Sigmoid colon (tissue), 7 donors: Measurements from ENCODE around the gene MIER3. TPM values are rescaled to one million over a fixed set of nuclear protein-coding genes. Genes with fewer than 3 reads are reported as not detected.

Experiments
- DNase-seq: peaks from one replicate; pipeline ENCODE4 v3.0.0-alpha.2; 2019
- H3K27ac ChIP-seq, 4 donors: fragments of 200-600 bp; sonication (generic); one replicate each; pipeline ENCODE4 v1.5.1; 2016 to 2019; ENCODE audit warnings: mild to moderate bottlenecking in 1 of 4
- H3K27me3 ChIP-seq, 3 donors: fragments of 200-600 bp; sonication (generic); one replicate each; pipeline ENCODE4 v1.5.1; 2019; ENCODE audit warnings: mild to moderate bottlenecking in 1 of 3
- H3K36me3 ChIP-seq, 4 donors: fragments of 200-600 bp; sonication (generic); one replicate each; pipeline ENCODE4 v1.5.1; 2016 to 2019
- H3K4me1 ChIP-seq, 4 donors: fragments of 200-600 bp; sonication (generic); one replicate each; pipeline ENCODE4 v1.5.1; 2017 to 2019
- H3K4me3 ChIP-seq, 4 donors: fragments of 200-600 bp; sonication (generic); one replicate each; pipeline ENCODE4 v1.5.1; 2017 to 2019; ENCODE audit warnings: mild to moderate bottlenecking in 2 of 4, moderate library complexity in 1 of 4
- H3K9me3 ChIP-seq, 4 donors: fragments of 200-600 bp in 3 of 4; sonication (generic) in 3 of 4; one replicate each; pipeline versions ENCODE4 v1.5.1 to v1.6.1; 2013 to 2019
- EP300 ChIP-seq, 4 donors: sonication (generic); formaldehyde crosslinking; IDR thresholded peaks; one replicate each; pipeline ENCODE4 v1.6.1; 2017; ENCODE audit warnings: antibody characterized with exemption in 4 of 4
- POLR2A ChIP-seq, 2 donors: fragments of 450-650 bp; IDR thresholded peaks; one replicate each; pipeline ENCODE4 v1.6.1; 2016; ENCODE audit warnings: antibody characterized with exemption in 2 of 2, mild to moderate bottlenecking in 2 of 2, moderate library complexity in 2 of 2
- POLR2AphosphoS5 ChIP-seq, 4 donors: sonication (generic); formaldehyde crosslinking; IDR thresholded peaks; one replicate each; pipeline ENCODE4 v1.6.1; 2017; ENCODE audit warnings: antibody characterized with exemption in 4 of 4
- WGBS, 2 donors: extraction: QIAGEN DNeasy Blood & Tissue Kit; methylation state at CpG; one replicate each; pipeline ENCODE4 v1.1.7; 2013; 5-methylcytosine and 5-hydroxymethylcytosine counted together
- intact Hi-C: fragments of 100-400 bp; cut with DNase I; formaldehyde crosslinking; loops from one replicate; pipeline ENCODE4 v1.15.1; 2023
- polyA plus RNA-seq, 3 donors: library from polyadenylated mRNA; stranded (reverse); fragments of 200-250 nt; gene quantifications; one replicate each; pipeline ENCODE4 v1.2.3, GENCODE V29; 2013
- total RNA-seq, 4 donors: library from RNA; depleted of rRNA; stranded (reverse); fragments of >200 nt; gene quantifications; one replicate each; pipeline ENCODE4 v1.1.0, GENCODE V29; 2016
- TF ChIP-seq, protein P1 (sequence below), 4 experiments: fragments of 450-650 bp in 3 of 4; fragments of 200-600 bp in 1 of 4; IDR thresholded peaks; one replicate each; pipeline ENCODE4 v1.5.1; 2016 to 2019; ENCODE audit warnings: antibody characterized with exemption in 4 of 4, mild to moderate bottlenecking in 3 of 4, moderate library complexity in 2 of 4
- donor health status: healthy with polysubstance abuse.
- donor health status: Bipolar disorder and iron deficiency.
- donor health status: healthy.

The MIER3 gene
- total and polyA plus RNA-seq, 7 donors, result 12.5 to 68.9 (median 27.3) TPM

GRCh38 chr5:56898213-56898612 lies 53.7 kb downstream of the MIER3 start:
- H3K4me3 ChIP-seq, result no peak overlapping the region
- 91 to 92% methylated on average over 4 of the region's 4 CpGs for WGBS, 2 donors
- H3K36me3 ChIP-seq, result peaks cover 0 to 14% (median 1%) of the 10 kb centered on the region in 4 donors
- H3K4me1 ChIP-seq, result no peaks in the 10 kb centered on the region
- no peaks in the 10 kb centered on the region for H3K27me3 ChIP-seq
- TF ChIP-seq POLR2AphosphoS5 (IDR thresholded peaks at IDR 0.05) (no peak), POLR2A (IDR thresholded peaks at IDR 0.05) (no peak), EP300 (IDR thresholded peaks at IDR 0.05) (no peak)
- TF ChIP-seq, protein P1, sequence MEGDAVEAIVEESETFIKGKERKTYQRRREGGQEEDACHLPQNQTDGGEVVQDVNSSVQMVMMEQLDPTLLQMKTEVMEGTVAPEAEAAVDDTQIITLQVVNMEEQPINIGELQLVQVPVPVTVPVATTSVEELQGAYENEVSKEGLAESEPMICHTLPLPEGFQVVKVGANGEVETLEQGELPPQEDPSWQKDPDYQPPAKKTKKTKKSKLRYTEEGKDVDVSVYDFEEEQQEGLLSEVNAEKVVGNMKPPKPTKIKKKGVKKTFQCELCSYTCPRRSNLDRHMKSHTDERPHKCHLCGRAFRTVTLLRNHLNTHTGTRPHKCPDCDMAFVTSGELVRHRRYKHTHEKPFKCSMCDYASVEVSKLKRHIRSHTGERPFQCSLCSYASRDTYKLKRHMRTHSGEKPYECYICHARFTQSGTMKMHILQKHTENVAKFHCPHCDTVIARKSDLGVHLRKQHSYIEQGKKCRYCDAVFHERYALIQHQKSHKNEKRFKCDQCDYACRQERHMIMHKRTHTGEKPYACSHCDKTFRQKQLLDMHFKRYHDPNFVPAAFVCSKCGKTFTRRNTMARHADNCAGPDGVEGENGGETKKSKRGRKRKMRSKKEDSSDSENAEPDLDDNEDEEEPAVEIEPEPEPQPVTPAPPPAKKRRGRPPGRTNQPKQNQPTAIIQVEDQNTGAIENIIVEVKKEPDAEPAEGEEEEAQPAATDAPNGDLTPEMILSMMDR (IDR thresholded peaks at IDR 0.05), result no peak
- intact Hi-C loops, result no loop called here
- no peaks in the 10 kb centered on the region for H3K9me3 ChIP-seq
- DNase-seq, result no peak
- H3K27ac ChIP-seq, result no peak overlapping the region

DNA sequence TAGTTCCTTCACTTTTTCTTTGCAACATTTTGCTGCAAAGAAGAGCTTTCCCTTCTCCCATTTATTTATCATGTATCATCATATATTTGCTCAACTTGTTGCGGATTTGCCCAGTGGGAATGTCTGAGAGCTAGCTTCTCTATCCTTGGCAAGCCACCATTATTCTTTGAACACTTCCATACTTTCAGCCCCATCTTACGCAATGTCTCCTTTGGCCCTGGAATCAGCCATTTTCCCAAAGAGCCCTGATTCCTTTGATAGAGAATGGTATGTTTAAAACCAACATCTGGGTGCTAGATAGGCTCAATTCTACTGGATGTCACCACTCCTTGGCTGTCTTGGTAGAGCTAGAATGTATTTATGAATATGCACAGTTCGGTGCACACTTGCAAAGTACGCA lies 55.2 kb downstream of the MIER3 start:
- WGBS, 2 donors, result 98 to 99% methylated on average over 4 of the region's 4 CpGs
- TF ChIP-seq POLR2A (IDR thresholded peaks at IDR 0.05) (no peak), POLR2AphosphoS5 (IDR thresholded peaks at IDR 0.05) (no peak), EP300 (IDR thresholded peaks at IDR 0.05) (no peak)
- TF ChIP-seq, protein P1 (IDR thresholded peaks at IDR 0.05), result no peak
- intact Hi-C loops, result no loop called here
- no peaks in the 10 kb centered on the region for H3K4me1 ChIP-seq
- no peak overlapping the region for H3K27ac ChIP-seq
- H3K4me3 ChIP-seq, result no peak overlapping the region
- H3K27me3 ChIP-seq, result no peaks in the 10 kb centered on the region
- H3K36me3 ChIP-seq, result peaks cover 0 to 14% (median 2%) of the 10 kb centered on the region in 4 donors
- DNase-seq, result no peak
- no peaks in the 10 kb centered on the region for H3K9me3 ChIP-seq

- H3K27ac ChIP-seq, result no peak overlapping the region
- peaks cover 0 to 32% (median 2%) of the 10 kb centered on the region in 4 donors for H3K36me3 ChIP-seq
- 82 to 93% methylated on average over 5 of the region's 5 CpGs for WGBS, 2 donors
- DNase-seq, result no peak
- TF ChIP-seq POLR2A (IDR thresholded peaks at IDR 0.05), result no peak
- no peak for TF ChIP-seq EP300 (IDR thresholded peaks at IDR 0.05)
- TF ChIP-seq, protein P1 (IDR thresholded peaks at IDR 0.05), result no peak
- no peak for TF ChIP-seq POLR2AphosphoS5 (IDR thresholded peaks at IDR 0.05)
- H3K4me1 ChIP-seq, result no peaks in the 10 kb centered on the region
- no peaks in the 10 kb centered on the region for H3K9me3 ChIP-seq
- intact Hi-C loops, result no loop called here
- H3K27me3 ChIP-seq, result no peaks in the 10 kb centered on the region
- H3K4me3 ChIP-seq, result no peak overlapping the region
Observed at GRCh38 chr5:56893251-56893951, 58.5 kb downstream of the MIER3 start.

GRCh38 chr5:56881571-56881970 lies 70.4 kb downstream of the MIER3 start:
- intact Hi-C loops, result no loop called here
- no peaks in the 10 kb centered on the region for H3K9me3 ChIP-seq
- TF ChIP-seq EP300 (IDR thresholded peaks at IDR 0.05), result no peak
- no peak for TF ChIP-seq POLR2A (IDR thresholded peaks at IDR 0.05)
- TF ChIP-seq POLR2AphosphoS5 (IDR thresholded peaks at IDR 0.05), result no peak
- TF ChIP-seq, protein P1 (IDR thresholded peaks at IDR 0.05), result no peak
- no peak for DNase-seq
- H3K36me3 ChIP-seq, result peaks cover 11 to 85% (median 18%) of the 10 kb centered on the region in 4 donors
- no peaks in the 10 kb centered on the region for H3K27me3 ChIP-seq
- WGBS, 2 donors, result 98% methylated on average over 5 of the region's 5 CpGs
- H3K4me1 ChIP-seq, result no peaks in the 10 kb centered on the region
- H3K4me3 ChIP-seq, result no peak overlapping the region
- H3K27ac ChIP-seq, result no peak overlapping the region
